Dedifferentiated amniotic fluid mesenchymal stem cell (primary cell): ENCODE data around the gene CLCN4.

ENCODE experiments used
- DNase-seq: peaks from one replicate; pipeline ENCODE4 v3.0.0-alpha.2; 2016; ENCODE audit errors: extremely low spot score

Gene CLCN4

GRCh38 chrX:10243106-10243505 lies 86.3 kb downstream of the CLCN4 start:
- DNase-seq: no peak

DNA sequence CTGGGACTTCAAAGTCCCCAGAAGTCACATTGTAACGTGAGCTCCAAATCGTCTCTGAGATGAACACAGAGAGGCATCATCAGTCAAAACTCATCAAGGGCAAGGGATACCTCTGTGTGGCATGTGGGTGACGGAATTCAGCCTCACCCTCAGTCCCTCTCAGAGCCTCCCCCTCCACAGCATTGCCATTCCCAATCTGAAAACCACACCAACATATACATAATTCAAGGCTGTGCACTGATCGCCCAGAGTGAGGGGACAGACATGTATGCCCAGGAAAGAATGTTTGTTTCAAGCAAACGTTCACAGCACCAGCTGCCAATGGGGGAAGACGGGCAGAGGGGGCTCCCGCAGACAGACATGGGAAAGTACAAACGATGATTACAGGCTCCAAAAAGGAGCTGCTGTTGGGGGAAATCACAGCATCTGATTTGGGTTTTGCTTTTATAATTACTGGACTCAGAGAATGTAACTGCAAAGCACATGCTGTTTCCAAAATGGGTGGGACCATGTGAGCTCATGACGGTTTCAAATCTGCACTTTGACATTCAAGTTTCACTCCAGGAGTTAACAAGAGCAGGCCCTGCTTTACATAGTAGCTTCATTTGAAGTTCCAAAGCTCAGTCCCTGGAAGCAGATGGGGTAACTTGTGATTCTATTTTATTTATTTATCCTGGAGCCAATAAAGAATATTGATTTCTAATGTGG lies 88.3 kb downstream of the CLCN4 start:
- no peak for DNase-seq

GRCh38 chrX:10245886-10246285 lies 89.1 kb downstream of the CLCN4 start:
- DNase-seq: no peak

DNA sequence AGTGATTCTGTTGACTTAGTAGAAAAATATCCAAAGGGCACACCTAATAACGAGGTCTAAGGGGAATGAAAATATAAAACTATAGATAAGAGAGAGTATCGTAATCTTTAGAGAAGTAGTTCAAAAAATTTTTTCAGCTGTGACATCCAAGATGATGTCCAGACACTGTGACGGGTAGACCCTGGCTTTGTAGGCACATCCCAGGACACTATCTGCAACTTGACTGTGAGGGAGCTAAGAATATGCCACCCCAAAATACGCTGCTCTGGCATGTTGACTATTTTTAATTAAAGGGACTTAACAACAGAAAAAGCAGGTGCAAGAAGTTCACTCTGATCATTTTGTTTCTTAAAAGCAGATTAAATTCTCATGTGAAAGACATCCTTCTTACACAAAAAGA lies 89.5 kb downstream of the CLCN4 start:
- no peak for DNase-seq

DNA sequence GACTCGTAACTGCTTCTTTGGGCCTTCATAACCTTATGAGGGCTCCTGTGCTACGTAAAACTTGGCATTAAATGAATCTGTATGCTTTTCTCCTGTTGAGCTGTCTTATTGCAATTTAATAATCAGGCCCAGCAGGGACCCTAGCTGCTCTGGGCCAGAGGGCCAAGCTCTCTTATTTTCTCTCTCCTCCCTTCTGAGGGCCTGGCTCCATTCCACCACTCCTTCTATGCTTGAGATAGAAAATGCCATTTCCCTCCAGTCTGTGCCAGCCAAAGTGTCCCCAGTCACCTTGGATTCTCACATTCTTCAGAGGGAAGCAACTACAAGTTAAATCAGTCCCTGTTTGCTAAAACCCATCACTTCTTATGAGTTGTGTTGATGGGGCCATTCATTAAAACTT lies 90.1 kb downstream of the CLCN4 start:
- DNase-seq: no peak

DNA sequence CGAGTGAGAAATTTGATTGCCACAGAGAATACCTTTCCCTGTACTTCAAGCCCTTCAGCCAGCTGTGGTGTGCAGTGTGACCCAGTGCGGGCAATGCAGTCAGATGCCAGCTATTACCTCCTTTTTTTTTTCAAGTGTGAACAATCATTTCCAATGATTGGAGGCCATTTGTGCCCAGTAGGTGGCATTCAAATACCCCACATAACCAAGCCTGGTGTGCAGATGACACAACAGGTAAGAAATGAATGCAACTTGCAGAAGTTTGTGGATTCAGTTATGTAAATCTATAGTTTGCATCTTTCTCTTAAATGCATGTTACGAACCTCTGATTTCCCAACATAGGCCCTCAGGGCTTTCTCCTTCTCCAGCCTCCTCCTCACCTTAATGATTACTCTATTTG lies 98.0 kb downstream of the CLCN4 start:
- DNase-seq: no peak

DNA sequence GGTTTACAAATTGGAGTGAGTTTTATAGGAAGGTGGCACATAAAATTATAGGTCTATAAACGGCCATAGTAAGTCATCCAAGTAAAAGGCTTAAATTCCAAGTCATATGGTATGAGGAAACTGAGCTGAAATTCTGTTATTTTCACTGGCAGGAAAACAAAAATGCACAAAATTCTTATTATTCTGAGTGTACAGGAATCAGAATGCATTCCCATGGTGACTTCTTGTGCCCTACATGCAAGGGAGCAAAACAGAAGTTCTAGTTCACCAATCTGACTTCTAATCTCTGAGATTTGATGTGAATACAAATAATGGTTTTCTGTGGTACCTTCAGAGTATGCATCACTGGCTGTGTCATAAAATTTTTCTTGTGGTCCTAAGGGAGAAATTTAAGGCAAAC lies 102.9 kb downstream of the CLCN4 start:
- peak; percentile 45 for DNase-seq

DNA sequence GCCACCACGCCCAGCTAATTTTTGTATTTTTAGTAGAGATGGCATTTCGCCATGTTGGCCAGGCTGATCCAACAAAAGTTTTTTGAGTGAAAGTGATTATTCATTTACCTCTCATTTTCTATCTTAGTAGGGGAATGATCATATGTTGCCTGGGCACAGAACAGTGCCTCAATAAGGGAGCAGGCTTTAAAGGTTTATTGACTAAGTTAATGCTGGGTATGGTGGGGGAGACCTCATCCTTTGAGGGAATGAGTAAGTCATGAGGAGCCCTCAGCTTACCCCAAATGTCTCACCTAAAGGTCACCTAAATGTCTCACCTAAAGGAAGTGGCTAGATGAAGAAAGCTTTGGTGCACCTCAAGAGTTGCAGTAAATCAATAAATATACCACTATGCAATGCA lies 109.0 kb downstream of the CLCN4 start:
- DNase-seq: no peak

- no peak for DNase-seq
Observed at GRCh38 chrX:10278716-10279115, 121.9 kb downstream of the CLCN4 start.

DNA sequence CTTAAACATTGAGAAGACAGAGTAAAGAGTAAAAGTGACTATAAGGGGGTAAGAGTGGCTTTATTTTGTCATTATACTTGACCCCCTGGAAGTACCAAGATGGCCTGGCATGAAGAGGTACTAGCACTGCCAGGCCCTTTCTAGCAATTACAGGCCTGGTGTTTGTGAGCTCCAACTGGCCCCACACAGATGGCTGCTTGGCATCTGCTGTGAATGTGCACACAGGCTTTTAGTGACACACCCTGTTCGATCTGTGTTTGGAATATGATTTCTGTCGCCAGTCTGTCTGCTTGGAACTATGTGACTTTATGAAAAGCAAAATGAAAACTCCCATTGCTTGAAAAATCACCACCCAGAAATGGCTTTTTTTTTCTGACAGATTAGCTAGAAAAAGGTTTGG lies 123.3 kb downstream of the CLCN4 start:
- no peak for DNase-seq

- no peak for DNase-seq
Observed at GRCh38 chrX:10282490-10282889, 125.7 kb downstream of the CLCN4 start.

DNA sequence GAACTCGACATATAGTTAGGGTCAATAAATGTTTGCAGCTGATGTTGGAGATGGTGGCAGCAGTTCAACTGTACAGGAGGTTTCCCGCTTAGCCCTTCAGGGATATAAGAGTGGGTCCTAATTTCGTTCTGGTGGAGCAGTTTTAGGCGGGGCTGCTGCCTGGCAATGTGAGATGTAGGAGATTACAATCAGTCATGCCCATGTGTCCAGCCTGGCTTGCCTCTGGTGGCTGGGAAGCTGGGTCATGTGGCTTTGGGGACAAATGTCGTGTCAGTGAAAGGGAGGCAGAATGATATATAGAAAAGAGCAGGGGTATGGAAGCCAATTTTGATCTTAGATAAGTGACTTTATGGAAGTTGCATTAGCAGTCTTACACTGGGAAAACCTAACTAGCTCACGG lies 129.4 kb downstream of the CLCN4 start:
- DNase-seq: no peak
